ENCODE results near the gene PKNOX2.

Gene PKNOX2

DNA sequence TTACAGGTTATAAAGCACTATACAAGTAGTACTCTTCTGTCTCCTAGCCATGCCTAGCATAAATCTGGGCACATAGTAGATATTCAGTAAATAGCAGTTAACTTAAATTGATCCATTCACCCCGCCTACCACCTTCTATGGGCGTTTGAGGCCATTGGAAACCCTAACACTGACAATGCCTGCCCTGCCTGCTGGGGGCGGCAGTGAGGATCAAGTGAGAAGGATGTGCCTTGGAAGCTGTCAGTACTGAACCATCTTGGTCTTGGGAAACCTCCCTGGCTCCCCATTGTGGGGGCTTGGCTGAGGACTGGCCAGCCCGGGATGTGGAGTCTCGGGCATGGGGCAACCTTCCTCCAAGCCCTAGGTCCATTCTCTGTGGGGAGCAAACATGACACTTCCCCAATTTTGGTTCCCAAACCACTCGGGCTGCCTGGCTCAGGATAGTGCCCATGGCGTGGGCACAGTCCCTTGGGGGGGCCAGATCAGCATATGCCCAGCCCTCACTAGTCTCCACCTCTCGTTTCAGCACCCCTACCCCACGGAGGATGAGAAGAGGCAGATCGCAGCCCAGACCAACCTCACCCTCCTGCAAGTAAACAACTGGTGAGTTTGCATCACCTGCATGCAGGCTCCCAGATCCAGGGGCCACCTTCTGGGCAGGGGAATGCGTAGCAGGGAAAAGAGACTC, 264.1 kb downstream of the PKNOX2 start:
- H3K9me3 Mint-ChIP-seq: no peaks in the 10 kb centered on the region
- peaks cover 46% of the 10 kb centered on the region for H3K27me3 Mint-ChIP-seq
- H3K4me1 Mint-ChIP-seq: peaks cover 6% of the 10 kb centered on the region
- no peaks in the 10 kb centered on the region for H3K36me3 Mint-ChIP-seq
- H3K27ac Mint-ChIP-seq: no peak overlapping the region
- H3K4me3 Mint-ChIP-seq: no peak overlapping the region
- no peak for ATAC-seq

DNA sequence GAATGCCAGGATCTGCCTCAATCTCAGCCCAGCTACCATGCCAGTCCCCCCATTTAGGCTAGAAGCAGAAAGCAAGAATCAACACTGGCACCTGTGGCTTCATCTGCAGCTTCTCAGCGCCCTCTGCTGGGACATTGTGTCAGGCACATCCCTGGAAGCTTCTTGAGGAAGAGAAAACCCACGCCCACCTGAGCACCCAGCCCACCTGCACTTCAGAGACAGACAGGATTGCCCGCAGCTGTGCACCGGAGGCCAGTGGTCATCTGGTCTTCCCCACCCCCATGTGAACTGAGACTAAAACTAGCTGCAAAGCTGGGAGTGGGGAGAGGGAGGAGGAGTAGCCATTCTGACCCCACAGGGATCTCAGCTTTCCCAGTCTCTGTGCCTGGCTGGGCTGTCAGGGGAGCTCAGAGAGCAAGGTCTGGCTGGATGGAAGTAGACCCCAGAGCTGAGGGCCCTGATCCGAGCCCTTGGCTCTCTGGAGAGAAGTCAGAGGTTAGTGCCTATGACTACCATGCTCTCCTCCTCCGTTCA, 264.7 kb downstream of the PKNOX2 start:
- ATAC-seq: peak; percentile 35
- Mint-ChIP-seq H3K4me1 (peaks cover 8% of the 10 kb centered on the region), H3K36me3 (no peaks in the 10 kb centered on the region), H3K27me3 (peaks cover 52% of the 10 kb centered on the region), H3K9me3 (no peaks in the 10 kb centered on the region), H3K27ac (no peak overlapping the region), H3K4me3 (no peak overlapping the region)

DNA sequence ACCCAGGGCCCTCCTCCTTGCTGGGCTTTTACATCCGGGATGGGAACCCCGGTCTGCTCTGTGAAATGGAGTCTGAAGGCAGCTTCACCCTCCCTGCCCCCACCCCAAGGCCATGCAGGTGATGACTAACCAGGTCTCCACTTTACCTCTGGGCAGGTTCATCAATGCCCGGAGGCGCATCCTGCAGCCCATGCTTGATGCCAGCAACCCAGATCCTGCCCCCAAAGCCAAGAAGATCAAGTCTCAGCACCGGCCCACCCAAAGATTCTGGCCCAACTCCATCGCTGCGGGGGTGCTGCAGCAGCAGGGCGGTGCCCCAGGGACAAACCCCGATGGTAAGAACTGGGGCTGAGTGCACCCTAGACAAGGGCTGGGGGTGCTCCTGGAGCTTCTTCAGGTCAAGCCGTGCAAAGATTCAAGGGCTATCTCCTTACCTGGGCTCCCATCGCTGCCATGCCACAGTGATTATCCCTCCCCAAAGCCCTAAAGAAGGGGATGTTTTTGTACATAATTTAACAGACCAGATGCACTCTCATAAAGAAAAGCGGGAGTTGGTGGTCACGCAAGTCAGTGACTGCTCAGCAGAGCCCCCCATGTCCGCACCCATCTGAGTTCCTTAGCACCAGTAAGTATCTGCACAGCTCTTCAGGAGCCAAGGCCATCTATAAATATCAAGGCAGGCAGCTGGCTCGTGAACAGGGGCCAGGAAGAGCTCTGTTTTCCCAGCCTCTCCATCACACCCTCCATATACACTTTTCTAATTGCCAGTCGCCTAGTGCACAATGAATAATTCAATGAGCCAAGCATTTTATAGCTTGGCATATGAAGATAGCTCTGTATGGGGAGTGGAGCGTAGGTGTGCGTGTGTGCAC, 265.5 kb downstream of the PKNOX2 start:
- Mint-ChIP-seq H3K36me3 (no peaks in the 10 kb centered on the region), H3K4me3 (no peak overlapping the region), H3K27me3 (peaks cover 54% of the 10 kb centered on the region), H3K4me1 (peaks cover 8% of the 10 kb centered on the region), H3K27ac (no peak overlapping the region), H3K9me3 (no peaks in the 10 kb centered on the region)
- ATAC-seq: no peak

DNA sequence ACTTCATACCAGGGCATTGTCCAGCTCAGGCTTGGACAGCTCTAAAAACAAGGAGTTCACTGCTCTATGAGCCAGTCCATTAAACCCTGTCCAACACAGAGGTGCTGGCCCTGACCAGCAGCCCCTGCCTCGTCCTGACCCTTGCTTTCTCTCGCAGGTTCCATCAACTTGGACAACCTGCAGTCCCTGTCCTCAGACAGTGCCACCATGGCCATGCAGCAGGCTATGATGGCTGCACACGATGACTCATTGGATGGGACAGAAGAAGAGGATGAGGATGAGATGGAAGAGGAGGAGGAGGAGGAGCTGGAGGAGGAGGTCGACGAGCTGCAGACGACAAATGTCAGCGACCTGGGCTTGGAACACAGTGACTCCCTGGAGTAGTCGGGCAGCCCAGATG, 266.5 kb downstream of the PKNOX2 start:
- Mint-ChIP-seq H3K4me1 (peaks cover 8% of the 10 kb centered on the region), H3K4me3 (no peak overlapping the region), H3K27me3 (peaks cover 45% of the 10 kb centered on the region), H3K36me3 (no peaks in the 10 kb centered on the region), H3K27ac (no peak overlapping the region), H3K9me3 (no peaks in the 10 kb centered on the region)
- no peak for ATAC-seq

DNA sequence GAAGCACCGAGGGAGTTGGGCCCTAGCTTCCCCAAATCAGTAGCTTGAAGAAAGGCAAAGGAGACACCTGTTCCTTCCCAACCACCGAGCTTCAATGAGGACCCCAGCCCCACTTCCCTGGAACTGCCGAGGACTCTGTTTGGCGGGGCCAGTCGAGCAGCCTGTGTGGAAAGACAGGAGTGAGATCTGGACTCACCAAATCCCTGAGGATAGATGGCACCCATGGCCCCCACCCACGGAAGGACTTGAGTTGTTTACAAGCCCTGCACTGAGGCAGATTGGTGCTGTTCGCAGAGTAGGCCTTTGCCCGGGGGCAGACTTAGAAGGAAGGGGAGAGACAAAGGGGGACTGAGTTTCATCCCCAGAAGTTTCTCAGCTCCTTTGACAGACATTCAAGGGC, 266.9 kb downstream of the PKNOX2 start:
- H3K27me3 Mint-ChIP-seq: peaks cover 40% of the 10 kb centered on the region
- no peak for ATAC-seq

DNA sequence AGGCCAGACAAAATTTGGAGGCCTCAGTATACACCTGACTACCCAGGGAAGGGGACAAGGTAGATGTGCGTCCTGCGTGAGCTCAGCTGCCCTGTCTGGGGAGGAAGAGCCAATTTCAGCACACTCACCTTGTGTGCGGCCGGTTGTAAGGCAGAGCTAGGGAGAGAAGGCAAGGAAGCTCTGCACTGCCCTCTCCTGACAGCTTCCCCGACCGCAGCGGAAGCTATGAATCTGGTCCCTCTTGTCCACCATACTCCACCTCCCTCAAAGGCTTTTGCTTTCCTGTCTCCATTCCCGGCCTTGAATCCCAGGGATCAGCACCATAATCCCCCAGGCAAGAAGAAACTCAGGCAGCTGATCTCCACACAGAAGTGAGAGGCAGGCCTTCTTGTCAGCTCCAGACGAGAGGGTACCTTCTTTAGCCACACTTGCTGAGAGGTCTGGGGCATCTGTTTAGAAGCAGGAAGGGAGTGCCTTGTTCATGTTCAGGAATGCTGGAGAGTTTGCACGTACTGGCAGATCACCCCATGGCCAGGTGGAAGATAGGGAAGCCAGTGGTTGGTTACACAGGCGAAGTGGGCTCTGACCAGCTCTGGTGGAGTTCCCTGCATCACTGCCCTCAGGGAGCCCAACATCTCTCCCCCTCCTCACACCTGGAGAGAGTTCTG, 269.0 kb downstream of the PKNOX2 start:
- Mint-ChIP-seq H3K27me3 (peaks cover 23% of the 10 kb centered on the region), H3K4me3 (no peak overlapping the region), H3K27ac (no peak overlapping the region), H3K4me1 (peaks cover 8% of the 10 kb centered on the region), H3K36me3 (no peaks in the 10 kb centered on the region), H3K9me3 (no peaks in the 10 kb centered on the region)
- no peak for ATAC-seq

More for the DNA sequence above, 266.9 kb downstream of the PKNOX2 start:
- Mint-ChIP-seq H3K4me1 (peaks cover 8% of the 10 kb centered on the region), H3K4me3 (no peak overlapping the region), H3K27ac (no peak overlapping the region), H3K36me3 (no peaks in the 10 kb centered on the region), H3K9me3 (no peaks in the 10 kb centered on the region)

DNA sequence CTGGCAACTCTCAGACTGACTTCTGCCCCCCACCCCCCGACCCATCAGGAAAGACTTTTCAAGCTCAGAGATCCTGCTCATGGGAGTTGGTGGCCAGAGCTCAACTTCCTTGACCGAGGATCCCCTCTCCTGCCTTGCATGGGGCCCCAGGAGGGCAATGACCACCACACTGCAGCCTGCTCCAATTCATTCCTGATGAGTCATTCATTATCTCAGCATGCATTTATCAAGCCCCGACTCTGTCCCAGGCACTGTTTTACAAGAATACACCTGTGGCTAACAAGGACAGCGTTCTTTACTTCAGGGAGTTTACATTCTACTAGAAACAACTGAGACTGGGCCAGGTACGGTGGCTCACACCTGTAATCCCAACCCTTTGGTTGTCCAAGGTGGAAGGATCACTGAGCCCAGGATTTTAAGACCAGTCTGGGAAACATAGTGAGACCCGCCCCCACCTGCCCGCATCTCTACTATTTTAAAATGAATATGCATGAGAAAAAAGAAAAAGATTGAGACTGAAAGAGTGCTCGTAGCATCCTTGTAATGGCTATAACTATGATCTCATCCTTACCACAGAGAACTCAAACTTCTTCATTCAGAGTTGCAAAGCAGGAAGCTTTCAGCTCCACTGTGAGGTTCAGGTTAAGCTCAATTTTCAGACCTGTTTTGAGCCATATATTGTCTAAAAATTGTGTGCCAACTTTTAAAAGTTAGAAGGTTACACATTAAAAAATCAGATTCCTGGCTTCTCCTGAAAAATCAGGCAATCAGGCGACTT, 271.1 kb downstream of the PKNOX2 start:
- Mint-ChIP-seq H3K4me3 (no peak overlapping the region), H3K27ac (no peak overlapping the region), H3K27me3 (peaks cover 23% of the 10 kb centered on the region), H3K9me3 (no peaks in the 10 kb centered on the region), H3K36me3 (no peaks in the 10 kb centered on the region), H3K4me1 (peaks cover 8% of the 10 kb centered on the region)
- no peak for ATAC-seq

DNA sequence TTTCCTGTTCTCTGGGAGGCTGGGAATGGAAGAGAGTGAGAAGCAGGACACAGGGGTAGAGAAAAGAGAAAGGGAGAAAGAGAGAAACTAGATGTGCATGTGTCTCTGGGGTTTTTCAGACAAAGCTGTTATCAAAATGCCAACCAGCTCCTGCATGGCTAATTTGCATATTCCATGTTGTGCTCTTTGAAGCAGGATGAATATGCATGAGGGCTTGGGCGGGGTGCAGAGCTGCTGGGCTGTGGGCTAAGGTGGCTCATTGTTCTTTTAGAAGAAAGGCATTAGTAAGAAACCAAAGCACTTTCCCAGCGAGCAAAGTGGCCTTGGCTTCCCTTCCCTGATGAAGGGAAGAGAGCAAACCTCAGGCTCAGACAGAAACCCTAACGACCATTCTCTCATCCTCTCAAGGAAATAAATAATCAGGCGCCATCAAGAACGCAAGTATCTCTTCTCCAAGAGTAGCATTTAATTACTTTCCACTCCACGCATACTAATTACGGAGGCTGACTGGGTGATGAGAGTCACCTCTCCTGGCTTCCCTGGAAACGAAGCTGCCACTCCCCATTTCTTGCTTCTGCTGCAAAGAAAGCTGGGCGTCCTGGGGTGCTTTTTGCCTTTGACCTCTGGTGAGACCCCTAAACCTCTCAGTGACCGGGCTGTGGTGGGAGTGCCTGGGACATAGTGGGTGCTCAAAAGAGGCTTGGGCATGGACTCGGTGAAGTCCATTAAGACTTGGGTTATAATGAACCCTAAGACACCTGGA, 277.3 kb downstream of the PKNOX2 start:
- peaks cover 5% of the 10 kb centered on the region for H3K4me1 Mint-ChIP-seq
- no peak overlapping the region for H3K27ac Mint-ChIP-seq
- H3K27me3 Mint-ChIP-seq: peaks cover 14% of the 10 kb centered on the region
- no peak for ATAC-seq
- no peaks in the 10 kb centered on the region for H3K9me3 Mint-ChIP-seq
- no peaks in the 10 kb centered on the region for H3K36me3 Mint-ChIP-seq
- H3K4me3 Mint-ChIP-seq: no peak overlapping the region

DNA sequence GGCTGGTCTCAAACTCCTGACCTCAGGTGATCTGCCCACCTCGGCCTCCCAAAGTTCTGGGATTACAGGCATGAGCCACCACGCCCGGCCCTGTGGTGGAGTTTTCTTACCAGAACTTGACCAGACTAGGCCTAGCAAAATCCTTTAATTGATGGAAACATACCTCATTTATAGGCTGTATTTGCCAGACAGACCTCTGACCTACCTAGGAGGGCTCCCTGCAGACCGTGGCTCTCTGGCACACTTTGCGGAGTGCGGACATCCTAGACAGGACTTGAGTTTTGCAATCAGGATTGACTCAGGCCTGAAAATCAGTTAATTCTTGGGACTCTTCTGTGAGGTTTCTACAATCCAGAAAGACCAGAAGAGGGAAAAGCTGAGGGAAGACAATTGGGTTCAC, 278.4 kb downstream of the PKNOX2 start:
- Mint-ChIP-seq H3K4me1 (peaks cover 5% of the 10 kb centered on the region), H3K36me3 (no peaks in the 10 kb centered on the region), H3K27ac (no peak overlapping the region), H3K9me3 (no peaks in the 10 kb centered on the region), H3K27me3 (peaks cover 14% of the 10 kb centered on the region), H3K4me3 (no peak overlapping the region)
- ATAC-seq: no peak

DNA sequence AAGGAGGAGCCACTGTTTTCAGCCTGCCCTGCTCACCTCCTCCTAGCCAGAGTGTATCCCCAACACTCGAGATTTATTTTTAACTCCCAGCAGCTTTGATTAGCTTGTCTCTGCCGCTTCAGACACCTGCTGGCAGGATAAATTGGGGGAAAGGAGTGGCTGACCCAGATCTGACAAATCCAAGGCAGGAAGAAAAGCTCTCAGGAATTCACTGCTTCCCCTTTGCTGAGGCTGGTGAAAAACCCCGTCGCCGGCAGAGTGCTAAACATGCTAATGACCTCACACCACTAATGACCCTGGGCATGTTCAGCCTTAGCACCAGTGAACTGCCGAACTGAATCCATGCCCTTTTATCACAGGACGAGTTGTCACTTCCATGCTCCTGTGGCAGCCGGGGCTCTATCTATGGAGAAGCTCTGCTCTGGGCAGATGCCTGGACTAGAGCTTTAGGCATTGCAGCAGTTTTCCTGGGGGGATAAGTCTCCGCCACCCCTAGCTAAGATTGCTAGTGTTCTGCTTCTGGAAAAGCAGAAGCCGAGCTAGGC, 279.3 kb downstream of the PKNOX2 start:
- H3K27ac Mint-ChIP-seq: no peak overlapping the region
- no peak overlapping the region for H3K4me3 Mint-ChIP-seq
- no peak for ATAC-seq

DNA sequence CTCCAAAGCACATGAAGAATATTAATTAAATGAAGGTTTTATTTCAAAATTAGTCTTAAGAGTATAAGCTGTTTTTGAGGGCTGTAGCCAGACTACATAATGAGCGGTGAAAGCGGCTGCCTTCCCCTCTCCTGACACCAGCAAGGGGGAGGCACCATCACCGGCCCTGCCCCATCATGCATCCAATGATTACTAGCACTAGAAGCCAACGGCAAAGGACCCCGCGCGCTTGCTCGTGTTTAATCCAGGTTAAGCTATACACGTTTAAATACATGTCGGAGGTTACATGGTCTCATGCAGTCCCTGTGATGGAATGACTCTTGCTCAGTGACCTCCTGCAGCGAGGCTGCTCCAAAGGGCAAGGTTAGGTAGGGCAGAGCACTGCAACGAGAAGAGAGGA, 281.2 kb downstream of the PKNOX2 start:
- no peak for ATAC-seq
- Mint-ChIP-seq H3K9me3 (no peaks in the 10 kb centered on the region), H3K27me3 (peaks cover 14% of the 10 kb centered on the region), H3K4me1 (peaks cover 5% of the 10 kb centered on the region), H3K27ac (no peak overlapping the region), H3K4me3 (no peak overlapping the region), H3K36me3 (no peaks in the 10 kb centered on the region)

More for the DNA sequence above, 279.3 kb downstream of the PKNOX2 start:
- Mint-ChIP-seq H3K4me1 (peaks cover 5% of the 10 kb centered on the region), H3K36me3 (no peaks in the 10 kb centered on the region), H3K9me3 (no peaks in the 10 kb centered on the region), H3K27me3 (peaks cover 14% of the 10 kb centered on the region)

DNA sequence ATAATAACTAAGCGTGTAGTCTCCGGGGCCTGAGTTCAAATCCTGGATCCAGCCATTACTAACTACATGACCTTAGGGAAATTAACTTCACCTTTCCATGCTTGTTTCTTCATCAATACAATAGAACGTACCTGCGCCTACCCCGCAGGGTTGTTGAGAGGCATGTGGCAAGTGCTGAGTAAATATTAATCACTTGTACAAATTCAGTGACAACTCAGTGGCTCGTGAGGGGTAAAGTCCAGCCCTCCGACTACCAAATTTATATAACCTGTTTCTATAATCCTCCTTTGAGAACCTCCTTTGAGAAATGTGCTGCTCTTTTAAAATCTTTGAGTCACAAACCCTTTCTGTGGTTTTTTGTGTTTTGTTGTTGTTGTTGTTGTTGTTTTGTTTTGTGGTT, 281.7 kb downstream of the PKNOX2 start:
- H3K27ac Mint-ChIP-seq: no peak overlapping the region
- no peak for ATAC-seq
- peaks cover 5% of the 10 kb centered on the region for H3K4me1 Mint-ChIP-seq
- no peaks in the 10 kb centered on the region for H3K9me3 Mint-ChIP-seq
- H3K27me3 Mint-ChIP-seq: peaks cover 8% of the 10 kb centered on the region
- H3K36me3 Mint-ChIP-seq: no peaks in the 10 kb centered on the region
- H3K4me3 Mint-ChIP-seq: no peak overlapping the region

DNA sequence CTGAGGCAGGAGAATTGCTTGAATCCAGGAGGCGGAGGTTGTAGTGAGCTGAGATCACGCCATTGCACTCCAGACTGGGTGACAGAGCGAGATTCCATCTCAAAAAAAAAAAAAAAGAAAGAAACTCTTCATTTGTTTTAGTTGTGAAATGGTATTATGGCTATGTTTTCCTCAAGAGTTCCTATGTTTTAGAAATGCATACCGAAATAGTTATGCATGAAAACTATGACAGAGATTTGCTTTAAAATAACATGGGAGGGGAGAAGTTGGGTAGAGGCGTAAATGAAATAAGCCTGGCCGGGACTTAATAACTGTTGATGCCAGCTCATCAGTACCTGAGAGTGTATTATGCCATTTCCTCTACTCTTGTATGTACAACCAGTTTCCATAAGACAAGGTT, 283.2 kb downstream of the PKNOX2 start:
- Mint-ChIP-seq H3K4me3 (no peak overlapping the region), H3K27ac (no peak overlapping the region), H3K4me1 (no peaks in the 10 kb centered on the region), H3K27me3 (no peaks in the 10 kb centered on the region), H3K9me3 (no peaks in the 10 kb centered on the region), H3K36me3 (no peaks in the 10 kb centered on the region)
- ATAC-seq: no peak

DNA sequence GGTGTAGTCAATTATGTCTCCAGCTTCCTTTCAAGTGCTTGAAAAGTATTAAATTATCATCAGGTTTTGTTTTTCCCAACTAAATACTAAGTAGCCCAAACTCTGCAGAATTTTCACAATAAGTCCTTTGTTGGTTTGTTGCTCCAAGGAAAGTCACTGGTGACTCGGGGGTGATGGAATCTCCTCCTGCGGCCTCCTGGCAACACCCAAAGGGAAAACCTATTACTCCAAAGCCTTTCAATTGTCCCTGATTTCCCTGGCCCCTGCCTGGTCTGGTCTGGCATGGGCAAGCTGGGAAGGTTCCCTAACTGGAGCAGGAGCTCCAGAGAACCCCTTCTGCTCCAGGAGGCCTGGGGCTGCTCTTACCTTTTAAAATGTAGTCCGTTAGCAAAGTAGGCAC, 283.6 kb downstream of the PKNOX2 start:
- no peaks in the 10 kb centered on the region for H3K4me1 Mint-ChIP-seq

More for the DNA sequence above, 283.6 kb downstream of the PKNOX2 start:
- H3K36me3 Mint-ChIP-seq: no peaks in the 10 kb centered on the region
- no peak overlapping the region for H3K4me3 Mint-ChIP-seq
- no peak for ATAC-seq
- H3K27ac Mint-ChIP-seq: no peak overlapping the region
- H3K27me3 Mint-ChIP-seq: no peaks in the 10 kb centered on the region
- H3K9me3 Mint-ChIP-seq: no peaks in the 10 kb centered on the region

All from stimulated activated memory B cell treated with anti-CD40 and anti-IgM and Interleukin-4, amounts not matched to agents 10 μg/mL and 1 μg/mL and 100 μg/mL, for 72 hours (primary cell).